ENCODE data around the gene RAB27A.
"Not testable (repeated sequence)": the region's sequence is repeated elsewhere in the genome, so short reads cannot be mapped to it uniquely, and the experiment has no call there.

The RAB27A gene

GRCh38 chr15:55281517-55282228, 7.9 kb downstream of the RAB27A start:
- no peak for DNase-seq (ENCODE audit: low read depth)

- DNase-seq (ENCODE audit: low read depth), result peak; percentile 43
Measured at GRCh38 chr15:55280589-55280988, 9.0 kb downstream of the RAB27A start.

DNA sequence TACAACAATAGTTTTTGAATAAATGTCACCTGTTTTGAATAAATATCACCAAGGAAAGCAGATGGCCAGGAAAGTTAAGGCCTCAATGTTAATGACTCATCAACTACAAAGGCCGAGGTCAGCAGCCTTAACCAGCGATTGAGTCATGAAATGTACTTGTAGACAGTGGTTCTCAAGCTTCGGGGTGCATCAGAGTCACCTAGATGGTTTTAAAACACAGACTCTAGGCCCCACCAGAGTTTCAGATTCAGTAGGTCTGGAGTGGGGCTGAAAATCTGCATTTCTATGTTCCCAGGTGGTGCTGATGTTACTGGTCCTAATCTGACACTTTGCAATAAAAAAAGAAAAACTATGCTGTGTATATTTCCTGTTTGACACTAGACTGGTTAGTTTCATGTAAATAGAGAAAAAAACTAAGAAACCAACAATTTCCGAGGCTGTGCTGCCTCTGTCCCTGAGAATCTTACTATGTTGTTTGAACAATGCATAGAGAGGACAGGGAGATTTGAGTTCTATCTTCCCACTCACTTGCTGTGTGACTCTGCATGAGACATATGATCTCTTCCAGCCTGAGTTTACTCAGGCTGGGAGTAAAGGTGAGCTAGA, 9.8 kb downstream of the RAB27A start:
- peak; percentile 98 for DNase-seq (ENCODE audit: low read depth)

GRCh38 chr15:55279100-55279745, 10.4 kb downstream of the RAB27A start:
- DNase-seq (ENCODE audit: low read depth), result no peak

GRCh38 chr15:55277715-55278114, 11.9 kb downstream of the RAB27A start:
- peak; percentile 24 for DNase-seq (ENCODE audit: low read depth)

DNA sequence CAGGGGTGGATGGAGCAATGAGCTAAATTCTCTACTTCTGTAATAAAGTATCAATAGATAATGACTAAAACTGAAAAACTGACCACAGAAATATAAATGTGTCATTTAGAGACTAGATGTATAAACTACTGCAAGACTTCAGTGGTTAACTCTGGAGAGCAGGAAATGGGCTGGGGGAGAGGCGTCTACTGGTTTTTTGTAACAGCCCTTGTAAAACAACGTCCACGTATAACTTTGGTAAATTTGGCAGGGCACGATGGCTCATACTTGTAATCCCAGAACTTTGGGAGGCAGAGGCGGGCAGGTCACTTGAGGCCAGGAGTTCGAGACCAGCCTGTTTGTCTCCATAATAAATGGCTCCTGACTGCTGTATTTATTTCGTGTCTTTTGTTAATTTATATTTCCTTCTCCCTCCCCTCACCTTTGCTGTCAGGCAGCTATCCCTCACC, 12.5 kb downstream of the RAB27A start:
- DNase-seq (ENCODE audit: low read depth), result peak; percentile 60

- DNase-seq (ENCODE audit: low read depth), result no peak
Measured at GRCh38 chr15:55276324-55276723, 13.3 kb downstream of the RAB27A start.

- DNase-seq (ENCODE audit: low read depth), result no peak
Measured at GRCh38 chr15:55270291-55270690, 19.3 kb downstream of the RAB27A start.

GRCh38 chr15:55268176-55268695, 21.4 kb downstream of the RAB27A start:
- DNase-seq (ENCODE audit: low read depth), result no peak

GRCh38 chr15:55267401-55268175, 22.0 kb downstream of the RAB27A start:
- DNase-seq (ENCODE audit: low read depth), result peak; percentile 61

DNA sequence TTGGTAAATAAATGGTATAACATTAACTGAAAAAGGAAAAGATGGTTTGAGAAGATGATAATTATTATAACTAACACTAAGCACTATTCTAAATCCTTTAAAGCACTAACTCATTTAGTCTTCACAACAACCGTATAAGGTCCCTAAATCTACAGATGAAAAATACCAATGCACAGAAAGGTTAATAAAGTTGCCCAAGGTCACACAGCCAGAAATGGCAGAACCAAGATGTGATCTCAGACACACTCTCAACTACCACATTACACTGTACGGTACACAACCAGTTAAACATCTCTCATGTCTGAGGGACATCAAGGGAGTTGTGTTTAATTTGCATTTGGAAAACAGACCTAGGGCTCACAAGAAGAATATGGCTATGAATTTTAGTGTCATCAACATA, 23.1 kb downstream of the RAB27A start:
- DNase-seq (ENCODE audit: low read depth), result no peak

GRCh38 chr15:55260562-55261131, 29.0 kb downstream of the RAB27A start:
- no peak for DNase-seq (ENCODE audit: low read depth)

- DNase-seq (ENCODE audit: low read depth), result no peak
Measured at GRCh38 chr15:55257938-55258337, 31.7 kb downstream of the RAB27A start.

GRCh38 chr15:55257012-55257670, 32.5 kb downstream of the RAB27A start:
- no peak for DNase-seq (ENCODE audit: low read depth)

DNA sequence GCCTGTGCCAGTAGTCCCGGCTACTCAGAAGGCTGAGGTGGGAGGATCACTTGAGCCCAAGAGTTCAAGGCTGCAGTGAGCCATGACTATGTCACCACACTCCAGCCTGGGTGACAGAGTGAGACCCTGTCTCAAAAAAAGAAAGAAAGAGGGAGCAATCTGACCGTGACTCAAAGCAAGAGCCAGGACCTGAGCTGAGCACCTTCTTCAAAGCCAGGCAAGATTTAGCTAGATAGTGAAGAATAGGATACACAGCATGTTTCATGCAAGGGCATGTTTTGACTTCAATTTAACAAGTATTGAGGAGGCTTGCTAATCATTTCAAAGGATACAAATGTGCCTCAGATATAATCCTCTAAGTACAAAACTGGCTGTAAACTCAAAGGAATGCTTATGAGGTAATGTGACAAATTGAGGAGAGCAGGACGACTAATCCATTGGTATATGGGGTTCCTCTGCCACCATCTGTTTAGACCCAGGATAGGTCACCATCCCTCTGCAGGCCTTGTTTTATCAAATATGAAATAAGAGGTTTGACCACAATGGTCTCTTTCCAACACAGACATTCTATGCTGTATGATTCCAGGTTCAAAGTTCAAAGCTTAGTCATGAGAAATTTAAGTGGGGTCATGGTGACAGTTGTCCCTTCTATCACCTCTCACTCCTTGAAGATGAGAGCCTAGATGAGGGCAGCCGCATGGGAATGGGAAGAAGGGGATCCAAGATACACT, 33.2 kb downstream of the RAB27A start:
- DNase-seq (ENCODE audit: low read depth), result no peak

- DNase-seq (ENCODE audit: low read depth), result no peak
Measured at GRCh38 chr15:55255714-55256113, 33.9 kb downstream of the RAB27A start.

GRCh38 chr15:55254916-55255679, 34.5 kb downstream of the RAB27A start:
- no peak for DNase-seq (ENCODE audit: low read depth)

DNA sequence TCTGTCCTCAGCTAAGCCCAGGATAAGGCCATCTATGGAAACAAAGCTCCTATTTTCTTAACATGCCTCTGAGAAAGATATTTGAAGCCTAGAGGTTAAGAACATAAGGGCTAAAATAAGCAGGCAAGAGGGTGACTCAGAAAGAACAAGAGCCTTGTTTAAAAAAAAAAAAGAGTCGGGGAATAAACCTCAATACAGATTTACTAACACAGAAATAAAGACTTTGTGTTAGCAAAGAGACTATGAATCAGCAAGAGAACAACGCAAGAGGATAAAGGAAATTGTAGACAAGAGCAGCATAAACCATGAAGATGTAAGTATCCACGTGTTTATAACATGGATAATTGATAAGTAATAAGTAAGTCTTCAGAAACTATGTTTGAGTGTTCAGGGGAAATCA, 36.0 kb downstream of the RAB27A start:
- peak; percentile 89 for DNase-seq (ENCODE audit: low read depth)

DNA sequence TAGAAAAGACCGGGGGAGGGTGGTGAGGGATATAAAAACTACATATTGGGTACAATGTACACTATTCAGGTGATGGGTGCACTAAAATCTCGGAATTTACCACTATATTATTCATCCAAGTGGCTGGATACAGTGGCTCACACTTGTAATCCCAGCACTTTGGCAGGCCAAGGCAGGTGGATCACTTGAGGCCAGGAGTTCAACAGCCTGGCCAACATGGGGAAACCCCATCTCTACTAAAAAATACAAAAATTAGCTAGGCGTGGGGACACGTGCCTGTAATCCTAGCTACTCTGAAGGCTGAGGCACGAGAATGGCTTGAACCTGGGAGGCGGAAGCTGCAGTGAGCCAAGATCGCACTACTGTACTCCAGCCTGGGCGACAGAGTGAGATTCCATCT, 37.4 kb downstream of the RAB27A start:
- DNase-seq (ENCODE audit: low read depth), result not testable (repeated sequence)

DNA sequence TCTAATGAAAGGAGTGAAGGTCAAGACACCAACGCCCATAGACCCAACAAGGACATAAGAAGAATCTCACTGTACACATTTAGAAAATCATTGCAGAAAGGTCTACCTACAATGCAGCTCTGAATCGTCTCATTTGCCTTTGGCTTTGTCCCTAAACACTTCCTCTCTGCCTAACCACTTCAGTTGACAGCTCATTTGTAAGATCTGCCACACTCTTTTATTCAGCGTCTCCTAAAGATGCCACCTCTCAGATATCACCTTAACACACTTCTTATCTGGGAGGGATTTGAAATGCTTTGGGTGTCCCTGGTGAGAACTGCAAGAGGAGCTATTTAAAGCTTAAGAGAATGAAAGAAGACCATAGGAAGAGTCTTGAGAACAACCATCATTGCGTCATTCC, 38.7 kb downstream of the RAB27A start:
- no peak for DNase-seq (ENCODE audit: low read depth)

Data from iris pigment epithelial cell (primary cell).